Hepatocyte (in vitro differentiated cells): ENCODE measurements around the gene PRDX5.

Source experiments
- EZH2 ChIP-seq: fragments of 200-600 bp; sonication (generic); IDR thresholded peaks from 2 replicates; pipeline ENCODE4 v1.6.1; 2016; ENCODE audit warnings: antibody characterized with exemption, mild to moderate bottlenecking, borderline replicate concordance
- TF ChIP-seq, protein P1 (sequence below): fragments of 200-600 bp; sonication (generic); IDR thresholded peaks from 2 replicates; pipeline ENCODE4 v1.5.1; 2016; ENCODE audit warnings: antibody characterized with exemption, mild to moderate bottlenecking; ENCODE audit not compliant: poor library complexity

DNA sequence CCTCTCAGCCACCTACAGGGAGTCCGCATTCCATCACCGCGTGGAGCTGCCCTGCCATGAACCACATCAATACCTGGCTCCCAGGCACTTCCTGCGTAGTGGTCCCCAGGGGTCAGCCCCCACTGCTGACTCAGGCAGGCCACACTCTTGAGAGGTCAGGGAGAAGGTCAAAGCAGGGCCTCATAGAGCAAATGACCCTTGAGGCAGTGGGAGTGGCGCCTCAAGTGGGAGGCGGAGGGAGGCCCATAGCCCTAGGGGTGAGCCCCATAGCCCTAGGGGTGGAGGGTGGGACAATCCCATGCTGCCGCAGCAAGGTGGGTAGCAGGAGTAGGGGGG is 5.0 kb downstream of the PRDX5 start:
- no peak for TF ChIP-seq EZH2
- TF ChIP-seq, protein P1, sequence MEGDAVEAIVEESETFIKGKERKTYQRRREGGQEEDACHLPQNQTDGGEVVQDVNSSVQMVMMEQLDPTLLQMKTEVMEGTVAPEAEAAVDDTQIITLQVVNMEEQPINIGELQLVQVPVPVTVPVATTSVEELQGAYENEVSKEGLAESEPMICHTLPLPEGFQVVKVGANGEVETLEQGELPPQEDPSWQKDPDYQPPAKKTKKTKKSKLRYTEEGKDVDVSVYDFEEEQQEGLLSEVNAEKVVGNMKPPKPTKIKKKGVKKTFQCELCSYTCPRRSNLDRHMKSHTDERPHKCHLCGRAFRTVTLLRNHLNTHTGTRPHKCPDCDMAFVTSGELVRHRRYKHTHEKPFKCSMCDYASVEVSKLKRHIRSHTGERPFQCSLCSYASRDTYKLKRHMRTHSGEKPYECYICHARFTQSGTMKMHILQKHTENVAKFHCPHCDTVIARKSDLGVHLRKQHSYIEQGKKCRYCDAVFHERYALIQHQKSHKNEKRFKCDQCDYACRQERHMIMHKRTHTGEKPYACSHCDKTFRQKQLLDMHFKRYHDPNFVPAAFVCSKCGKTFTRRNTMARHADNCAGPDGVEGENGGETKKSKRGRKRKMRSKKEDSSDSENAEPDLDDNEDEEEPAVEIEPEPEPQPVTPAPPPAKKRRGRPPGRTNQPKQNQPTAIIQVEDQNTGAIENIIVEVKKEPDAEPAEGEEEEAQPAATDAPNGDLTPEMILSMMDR: no peak
